IMR-90 (cell line): ENCODE results near the gene C20orf202. TPM values are rescaled to one million over a fixed set of nuclear protein-coding genes. Genes with fewer than 3 reads are reported as not detected.

Source experiments
- ATAC-seq: fragments of 200-7000 bp; cut with Tn5 transposase; 2 replicates; pipeline ENCODE4 v1.9.1; 2020; ENCODE audit warnings: low read depth, mild to moderate bottlenecking, moderate library complexity
- BruUV-seq: library from RNA; stranded (reverse); fragments of 400-500 nt; replicated peaks from 2 replicates; lab custom pipeline; 2021; lab: Mats Ljungman, UMichigan
- CTCF ChIA-PET: fragments of 300-600 bp; formaldehyde crosslinking; extraction: SDS; loops from one replicate; lab custom pipeline; 2021; ENCODE audit warnings: antibody characterized with exemption; lab: Yijun Ruan, JAX
- POLR2A ChIA-PET: fragments of 300-600 bp; sonication (Branson Sonifier 250); formaldehyde crosslinking; loops from one replicate; lab custom pipeline; 2022; ENCODE audit warnings: antibody characterized with exemption; ENCODE audit not compliant: unreplicated experiment; lab: Charles Lee
- DNase-seq: peaks from one replicate; pipeline ENCODE4 v3.0.0; 2013
- H2AFZ ChIP-seq: replicated peaks from 2 replicates; pipeline ENCODE3; 2013; ENCODE audit warnings: low read length, mild to moderate bottlenecking; ENCODE audit not compliant: poor library complexity
- H2AK5ac ChIP-seq: 2 replicates; pipeline ENCODE4 v1.6.1; 2013; ENCODE audit warnings: low read depth, low read length, inconsistent platforms
- H2AK9ac ChIP-seq: replicated peaks from 2 replicates; pipeline ENCODE3; 2013; ENCODE audit warnings: mild to moderate bottlenecking, low read depth, low read length, moderate library complexity; ENCODE audit not compliant: poor library complexity
- H2BK120ac ChIP-seq: 2 replicates; pipeline ENCODE4 v1.6.1; 2013; ENCODE audit warnings: low read depth, low read length, inconsistent platforms
- H2BK15ac ChIP-seq: 3 replicates; pipeline ENCODE4 v1.6.1; 2013; ENCODE audit warnings: low read depth, low read length, inconsistent platforms
- H2BK20ac ChIP-seq: 2 replicates; pipeline ENCODE4 v1.6.1; 2013; ENCODE audit warnings: low read depth, mild to moderate bottlenecking, inconsistent platforms, low read length, moderate library complexity
- H2BK5ac ChIP-seq: 2 replicates; pipeline ENCODE4 v1.6.1; 2013; ENCODE audit warnings: mild to moderate bottlenecking, low read depth, low read length, inconsistent platforms; ENCODE audit not compliant: poor library complexity, severe bottlenecking
- H3K14ac ChIP-seq: replicated peaks from 2 replicates; pipeline ENCODE4 v1.6.1; 2013; ENCODE audit warnings: low read depth, low read length, inconsistent platforms
- H3K18ac ChIP-seq: 2 replicates; pipeline ENCODE4 v1.6.1; 2013; ENCODE audit warnings: low read depth, low read length, control low read depth
- H3K23ac ChIP-seq: 2 replicates; pipeline ENCODE4 v1.6.1; 2013; ENCODE audit warnings: low read depth, low read length, inconsistent platforms
- H3K27ac ChIP-seq: 2 replicates; pipeline ENCODE4 v1.5.1; 2013; ENCODE audit warnings: mild to moderate bottlenecking, control low read depth, low read length; ENCODE audit not compliant: insufficient read depth
- H3K27me3 ChIP-seq: 2 replicates; pipeline ENCODE4 v1.6.1; 2013; ENCODE audit warnings: low read length; ENCODE audit not compliant: control insufficient read depth, insufficient read depth
- H3K36me3 ChIP-seq: 2 replicates; pipeline ENCODE4 v1.6.1; 2013; ENCODE audit warnings: low read length, mixed read lengths; ENCODE audit not compliant: control insufficient read depth, insufficient read depth
- H3K4ac ChIP-seq: 2 replicates; pipeline ENCODE4 v1.6.1; 2013; ENCODE audit warnings: low read depth, low read length, inconsistent platforms
- H3K4me1 ChIP-seq: 2 replicates; pipeline ENCODE4 v1.6.1; 2013; ENCODE audit warnings: low read length, mixed read lengths; ENCODE audit not compliant: control insufficient read depth, insufficient read depth
- H3K4me2 ChIP-seq: 2 replicates; pipeline ENCODE4 v1.6.1; 2013; ENCODE audit warnings: low read depth, mild to moderate bottlenecking, control low read depth, low read length, moderate library complexity
- H3K4me3 ChIP-seq: 2 replicates; pipeline ENCODE4 v1.5.1; 2013; ENCODE audit warnings: low read depth, mild to moderate bottlenecking, control low read depth, low read length, moderate library complexity; ENCODE audit not compliant: insufficient read depth
- H3K56ac ChIP-seq: 2 replicates; pipeline ENCODE4 v1.6.1; 2013; ENCODE audit warnings: low read length, inconsistent platforms; ENCODE audit not compliant: insufficient read depth; ENCODE audit errors: extremely low read depth
- H3K79me1 ChIP-seq, 2 experiments: 2 replicates each; pipeline ENCODE4 v1.6.1; 2013; ENCODE audit warnings: low read length in 2 of 2, inconsistent platforms in 1 of 2, low read depth in 1 of 2
- H3K9ac ChIP-seq: 2 replicates; pipeline ENCODE4 v1.6.1; 2013; ENCODE audit warnings: low read depth, low read length, control low read depth
- H3K9me1 ChIP-seq: 2 replicates; pipeline ENCODE4 v1.6.1; 2013; ENCODE audit warnings: low read length, inconsistent platforms; ENCODE audit not compliant: insufficient read depth
- H3K9me3 ChIP-seq: 2 replicates; pipeline ENCODE4 v1.6.1; 2013; ENCODE audit warnings: low read length; ENCODE audit not compliant: control insufficient read depth, insufficient read depth
- H4K20me1 ChIP-seq: 2 replicates; pipeline ENCODE4 v1.6.1; 2013; ENCODE audit warnings: low read length, inconsistent platforms; ENCODE audit not compliant: insufficient read depth
- H4K5ac ChIP-seq: 2 replicates; pipeline ENCODE4 v1.6.1; 2013; ENCODE audit warnings: mild to moderate bottlenecking, low read depth, low read length, control low read depth
- H4K8ac ChIP-seq, 2 experiments: 2 replicates each; pipeline ENCODE4 v1.6.1; 2013; ENCODE audit warnings: low read depth in 2 of 2, low read length in 2 of 2, control low read depth in 1 of 2, inconsistent platforms in 1 of 2
- H4K91ac ChIP-seq: 2 replicates; pipeline ENCODE4 v1.6.1; 2013; ENCODE audit warnings: low read depth, low read length, inconsistent platforms; ENCODE audit not compliant: insufficient read depth
- BHLHE40 ChIP-seq: fragments of 150-350 bp; IDR thresholded peaks from 2 replicates; pipeline ENCODE4 v1.6.1; 2016; ENCODE audit warnings: mild to moderate bottlenecking, low read depth, low read length
- CEBPB ChIP-seq: IDR thresholded peaks from 2 replicates; pipeline ENCODE4 v1.6.1; 2012; ENCODE audit warnings: low read depth, low read length, improper control_type of control experiment
- CHD1 ChIP-seq: IDR thresholded peaks from 2 replicates; pipeline ENCODE4 v1.6.1; 2012; ENCODE audit warnings: low read depth, low read length, improper control_type of control experiment
- FOS ChIP-seq: fragments of 150-350 bp; IDR thresholded peaks from 2 replicates; pipeline ENCODE4 v1.6.1; 2016; ENCODE audit warnings: low read depth, low read length
- MAFK ChIP-seq: IDR thresholded peaks from 2 replicates; pipeline ENCODE4 v1.6.1; 2012; ENCODE audit warnings: low read depth, low read length, improper control_type of control experiment
- MXI1 ChIP-seq: IDR thresholded peaks from 2 replicates; pipeline ENCODE4 v1.6.1; 2012; ENCODE audit warnings: low read depth, mild to moderate bottlenecking, low read length, moderate library complexity, borderline replicate concordance
- NFE2L2 ChIP-seq: fragments of 150-350 bp; IDR thresholded peaks from 2 replicates; pipeline ENCODE4 v1.6.1; 2016; ENCODE audit warnings: low read depth, mild to moderate bottlenecking, low read length
- POLR2A ChIP-seq: IDR thresholded peaks from 2 replicates; pipeline ENCODE4 v1.6.1; 2012; ENCODE audit warnings: mild to moderate bottlenecking, low read depth, low read length
- RAD21 ChIP-seq: IDR thresholded peaks from 2 replicates; pipeline ENCODE4 v1.6.1; 2012; ENCODE audit warnings: low read length, improper control_type of control experiment
- RCOR1 ChIP-seq: IDR thresholded peaks from 2 replicates; pipeline ENCODE4 v1.6.1; 2012; ENCODE audit warnings: mild to moderate bottlenecking, low read length, improper control_type of control experiment; ENCODE audit not compliant: insufficient replicate concordance
- RFX5 ChIP-seq: IDR thresholded peaks from 2 replicates; pipeline ENCODE4 v1.8.0; 2012; ENCODE audit warnings: low read depth, mild to moderate bottlenecking, low read length, moderate library complexity
- SMC3 ChIP-seq: fragments of 150-350 bp; IDR thresholded peaks from 2 replicates; pipeline ENCODE4 v1.6.1; 2016; ENCODE audit warnings: low read depth, mild to moderate bottlenecking, antibody characterized with exemption, low read length, moderate library complexity
- WGBS, 2 experiments: methylation state at CpG; one replicate each; pipeline versions ENCODE4 v1.1.5 to v1.1.7; 2013; ENCODE audit warnings: missing lambda C conversion rate in 2 of 2; ENCODE audit not compliant: insufficient read length in 1 of 2; ENCODE audit errors: extremely low coverage in 2 of 2; 5-methylcytosine and 5-hydroxymethylcytosine counted together
- dilution Hi-C: fragments of 300-500 bp; cut with HindIII; formaldehyde crosslinking; loops from one replicate; pipeline ENCODE4 v1.14.3; 2018; ENCODE audit warnings: low sequenced_read_pairs; ENCODE audit not compliant: unreplicated experiment
- in situ Hi-C: fragments of 300-500 bp; cut with MboI; formaldehyde crosslinking; loops from 3 replicates; pipeline ENCODE4 v1.14.3; 2019; ENCODE audit warnings: low sequenced_read_pairs, inconsistent platforms, mixed read lengths
- intact Hi-C: fragments of 100-400 bp; cut with micrococcal nuclease; formaldehyde crosslinking; loops from 2 replicates; pipeline ENCODE4 v1.10.0; 2022
- polyA plus RNA-seq, 3 experiments: library from polyadenylated mRNA; depleted of rRNA; stranded (reverse); fragments of >200 nt; gene quantifications; 2 replicates each; pipeline ENCODE4 v1.2.3, GENCODE V29; 2012; ENCODE audit warnings: low replicate concordance in 1 of 3
- total RNA-seq: library from RNA; depleted of rRNA; stranded (reverse); fragments of >200 nt; gene quantifications from 2 replicates; pipeline ENCODE4 v1.2.3, GENCODE V29; 2012
- TF ChIP-seq, protein P1 (sequence below): fragments of 150-350 bp; IDR thresholded peaks from 2 replicates; pipeline ENCODE4 v1.6.1; 2017; ENCODE audit warnings: mild to moderate bottlenecking, antibody characterized with exemption, low read length, low read depth
- TF ChIP-seq, protein P2 (sequence below): conservative IDR thresholded peaks from 2 replicates; pipeline ENCODE4 v1.5.1; 2012; ENCODE audit warnings: mild to moderate bottlenecking, low read depth, low read length, improper control_type of control experiment

The C20orf202 gene
- total and polyA plus RNA-seq, 2 of the 4 experiments (the other 2 are of a cell fraction), result not detected

DNA sequence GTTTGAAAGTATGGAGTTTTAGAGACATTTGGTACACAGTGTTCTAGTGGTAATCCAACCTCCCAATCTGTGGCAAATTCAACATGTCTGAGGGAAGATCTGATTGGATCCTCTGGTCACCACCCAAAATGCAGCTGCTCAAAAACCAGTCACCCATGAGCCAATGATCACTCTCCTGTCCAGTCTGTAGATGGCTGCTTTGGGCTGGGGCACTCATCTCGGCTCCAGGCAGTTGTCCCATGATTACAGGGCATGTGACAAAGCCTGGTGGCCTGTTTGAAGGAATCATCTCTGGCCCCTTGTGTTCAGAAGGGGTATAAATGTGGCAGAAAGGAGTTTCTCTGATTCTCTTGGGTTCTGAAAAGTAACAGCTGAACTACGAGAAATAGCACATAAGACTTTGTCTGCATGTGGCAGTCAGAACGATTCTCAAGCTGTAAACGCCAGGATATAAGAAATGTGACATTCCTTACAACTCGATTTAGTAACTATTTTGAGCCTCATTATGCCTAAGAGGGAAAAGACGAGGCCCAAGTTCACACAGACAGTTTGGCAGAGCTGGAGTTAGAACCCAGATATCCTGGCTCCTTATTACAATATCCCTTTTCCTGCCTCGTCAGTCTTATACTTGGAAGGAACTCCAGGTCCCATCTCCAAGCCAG, 3.9 kb upstream of the C20orf202 start:
- ChIA-PET CTCF (no interaction called here), POLR2A (no interaction called here)
- H3K9ac ChIP-seq, result no peak overlapping the region
- peaks cover 4% of the 10 kb centered on the region; the same call in 1 of the 2 replicates for H3K9me3 ChIP-seq
- no peak overlapping the region for H3K18ac ChIP-seq
- TF ChIP-seq RCOR1 (no peak), CHD1 (no peak), FOS (no peak), MAFK (no peak), POLR2A (no peak), RFX5 (no peak), CEBPB (no peak), SMC3 (no peak), BHLHE40 (no peak), RAD21 (no peak), NFE2L2 (no peak), MXI1 (no peak)
- TF ChIP-seq, protein P1, sequence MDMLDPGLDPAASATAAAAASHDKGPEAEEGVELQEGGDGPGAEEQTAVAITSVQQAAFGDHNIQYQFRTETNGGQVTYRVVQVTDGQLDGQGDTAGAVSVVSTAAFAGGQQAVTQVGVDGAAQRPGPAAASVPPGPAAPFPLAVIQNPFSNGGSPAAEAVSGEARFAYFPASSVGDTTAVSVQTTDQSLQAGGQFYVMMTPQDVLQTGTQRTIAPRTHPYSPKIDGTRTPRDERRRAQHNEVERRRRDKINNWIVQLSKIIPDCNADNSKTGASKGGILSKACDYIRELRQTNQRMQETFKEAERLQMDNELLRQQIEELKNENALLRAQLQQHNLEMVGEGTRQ, result no peak
- TF ChIP-seq, protein P2, sequence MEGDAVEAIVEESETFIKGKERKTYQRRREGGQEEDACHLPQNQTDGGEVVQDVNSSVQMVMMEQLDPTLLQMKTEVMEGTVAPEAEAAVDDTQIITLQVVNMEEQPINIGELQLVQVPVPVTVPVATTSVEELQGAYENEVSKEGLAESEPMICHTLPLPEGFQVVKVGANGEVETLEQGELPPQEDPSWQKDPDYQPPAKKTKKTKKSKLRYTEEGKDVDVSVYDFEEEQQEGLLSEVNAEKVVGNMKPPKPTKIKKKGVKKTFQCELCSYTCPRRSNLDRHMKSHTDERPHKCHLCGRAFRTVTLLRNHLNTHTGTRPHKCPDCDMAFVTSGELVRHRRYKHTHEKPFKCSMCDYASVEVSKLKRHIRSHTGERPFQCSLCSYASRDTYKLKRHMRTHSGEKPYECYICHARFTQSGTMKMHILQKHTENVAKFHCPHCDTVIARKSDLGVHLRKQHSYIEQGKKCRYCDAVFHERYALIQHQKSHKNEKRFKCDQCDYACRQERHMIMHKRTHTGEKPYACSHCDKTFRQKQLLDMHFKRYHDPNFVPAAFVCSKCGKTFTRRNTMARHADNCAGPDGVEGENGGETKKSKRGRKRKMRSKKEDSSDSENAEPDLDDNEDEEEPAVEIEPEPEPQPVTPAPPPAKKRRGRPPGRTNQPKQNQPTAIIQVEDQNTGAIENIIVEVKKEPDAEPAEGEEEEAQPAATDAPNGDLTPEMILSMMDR, result no peak
- H4K5ac ChIP-seq, result no peak overlapping the region
- in situ Hi-C loops, result no loop called here
- 0 out of 2 replicates have a peak, but pooled peaks cover 3% of the 10 kb centered on the region for H3K9me1 ChIP-seq
- no peak overlapping the region for H4K8ac ChIP-seq
- no peak overlapping the region for H3K4me3 ChIP-seq
- H2BK15ac ChIP-seq, result no peak overlapping the region
- no peak overlapping the region for H2BK120ac ChIP-seq
- H3K23ac ChIP-seq, result no peak overlapping the region
- 20% methylated on average over 2 of the region's 7 CpGs; no CpG with 5 or more reads in 1 of the 2 experiments for WGBS, 2 experiments
- DNase-seq (no peak), ATAC-seq (no peak)
- no peaks in the 10 kb centered on the region for H3K79me1 ChIP-seq
- H3K27ac ChIP-seq, result no peak overlapping the region
- H4K20me1 ChIP-seq, result no peaks in the 10 kb centered on the region
- H3K4ac ChIP-seq, result no peak overlapping the region
- H3K4me1 ChIP-seq, result no peaks in the 10 kb centered on the region
- H3K14ac ChIP-seq, result no peak overlapping the region
- H2BK20ac ChIP-seq, result no peak overlapping the region
- dilution Hi-C loops, result no loop called here
- no peak overlapping the region for H3K56ac ChIP-seq
- BruUV-seq, result no TSS peak
- H3K27me3 ChIP-seq, result peaks cover 63% of the 10 kb centered on the region
- H4K91ac ChIP-seq, result no peak overlapping the region
- no peak overlapping the region for H2BK5ac ChIP-seq
- intact Hi-C loops, result no loop called here
- H2AK9ac ChIP-seq, result no peak overlapping the region
- H3K36me3 ChIP-seq, result no peaks in the 10 kb centered on the region
- H3K4me2 ChIP-seq, result no peak overlapping the region
- H2AK5ac ChIP-seq, result no peak overlapping the region
- no peak overlapping the region for H2AFZ ChIP-seq
